ENCODE data around the gene BRD7.

DNA sequence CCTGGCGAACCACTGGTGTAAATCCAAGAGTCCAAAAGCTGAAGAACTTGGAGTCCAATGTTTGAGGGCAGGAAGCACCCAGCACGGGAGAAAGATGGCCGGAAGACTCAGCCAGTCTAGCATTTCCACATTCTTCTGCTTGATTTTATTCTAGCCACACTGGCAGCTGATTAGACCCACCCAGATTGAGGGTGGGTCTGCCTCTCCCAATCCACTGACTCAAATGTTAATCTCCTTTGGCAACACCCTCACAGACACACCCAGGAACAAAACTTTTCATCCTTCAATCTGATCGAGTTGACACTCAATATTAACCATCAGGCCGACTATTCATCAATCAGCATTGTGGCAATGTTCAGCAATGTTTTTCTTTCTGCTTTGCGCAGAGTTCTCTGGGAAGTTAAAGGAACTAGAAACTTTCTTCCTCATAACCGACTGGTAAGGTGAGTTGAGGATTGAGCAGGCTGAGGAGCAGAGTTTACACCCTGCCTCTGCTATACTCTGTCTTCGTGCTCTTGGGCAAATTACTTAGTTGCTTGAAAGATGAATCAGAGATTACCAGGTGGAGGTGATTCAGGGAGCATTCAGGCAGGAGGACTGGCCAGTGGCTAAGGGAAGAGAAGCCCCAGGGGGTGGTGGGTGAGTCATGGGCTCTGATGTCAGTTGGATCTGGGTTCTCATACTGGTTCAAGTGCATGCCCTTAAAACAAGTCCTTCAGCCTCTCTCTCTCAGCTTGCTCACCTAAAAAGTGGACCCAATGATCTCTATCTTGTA, 28.2 kb upstream of the BRD7 start:
- TF ChIP-seq, protein P1, sequence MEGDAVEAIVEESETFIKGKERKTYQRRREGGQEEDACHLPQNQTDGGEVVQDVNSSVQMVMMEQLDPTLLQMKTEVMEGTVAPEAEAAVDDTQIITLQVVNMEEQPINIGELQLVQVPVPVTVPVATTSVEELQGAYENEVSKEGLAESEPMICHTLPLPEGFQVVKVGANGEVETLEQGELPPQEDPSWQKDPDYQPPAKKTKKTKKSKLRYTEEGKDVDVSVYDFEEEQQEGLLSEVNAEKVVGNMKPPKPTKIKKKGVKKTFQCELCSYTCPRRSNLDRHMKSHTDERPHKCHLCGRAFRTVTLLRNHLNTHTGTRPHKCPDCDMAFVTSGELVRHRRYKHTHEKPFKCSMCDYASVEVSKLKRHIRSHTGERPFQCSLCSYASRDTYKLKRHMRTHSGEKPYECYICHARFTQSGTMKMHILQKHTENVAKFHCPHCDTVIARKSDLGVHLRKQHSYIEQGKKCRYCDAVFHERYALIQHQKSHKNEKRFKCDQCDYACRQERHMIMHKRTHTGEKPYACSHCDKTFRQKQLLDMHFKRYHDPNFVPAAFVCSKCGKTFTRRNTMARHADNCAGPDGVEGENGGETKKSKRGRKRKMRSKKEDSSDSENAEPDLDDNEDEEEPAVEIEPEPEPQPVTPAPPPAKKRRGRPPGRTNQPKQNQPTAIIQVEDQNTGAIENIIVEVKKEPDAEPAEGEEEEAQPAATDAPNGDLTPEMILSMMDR (IDR thresholded peaks at IDR 0.05; ENCODE audit: insufficient read depth, low read length), result no peak
- no peak for TF ChIP-seq POLR2AphosphoS5 (IDR thresholded peaks at IDR 0.05; ENCODE audit: low read depth)

Measured in HL-60 (cell line).